Neuronal stem cell (in vitro differentiated cells): ENCODE measurements around the gene DUS3L.

ENCODE experiments used
- DNase-seq: peaks from one replicate; pipeline ENCODE4 v3.0.0-alpha.2; 2013; ENCODE audit warnings: low spot score
- H2AFZ ChIP-seq: one replicate; pipeline ENCODE4 v1.6.1; 2013; ENCODE audit warnings: mild to moderate bottlenecking, low read length, inconsistent platforms
- H2AK5ac ChIP-seq: 2 replicates; pipeline ENCODE4 v1.6.1; 2013; ENCODE audit warnings: low read depth, mild to moderate bottlenecking, inconsistent platforms, low read length, moderate library complexity, mixed read lengths
- H2BK120ac ChIP-seq: 2 replicates; pipeline ENCODE4 v1.6.1; 2013; ENCODE audit warnings: low read depth, mild to moderate bottlenecking, inconsistent platforms, low read length, moderate library complexity, mixed read lengths
- H2BK12ac ChIP-seq: one replicate; pipeline ENCODE4 v1.6.1; 2013; ENCODE audit warnings: low read length, inconsistent platforms
- H2BK15ac ChIP-seq: 2 replicates; pipeline ENCODE4 v1.6.1; 2013; ENCODE audit warnings: mild to moderate bottlenecking, low read length, inconsistent platforms, mixed read lengths
- H2BK5ac ChIP-seq: one replicate; pipeline ENCODE4 v1.6.1; 2013; ENCODE audit warnings: inconsistent platforms, mild to moderate bottlenecking, low read length, moderate library complexity
- H3K14ac ChIP-seq: one replicate; pipeline ENCODE4 v1.6.1; 2013; ENCODE audit warnings: low read length, inconsistent platforms
- H3K18ac ChIP-seq: 2 replicates; pipeline ENCODE4 v1.6.1; 2013; ENCODE audit warnings: low read length, inconsistent platforms
- H3K23ac ChIP-seq: 2 replicates; pipeline ENCODE4 v1.6.1; 2013; ENCODE audit warnings: low read depth, mild to moderate bottlenecking, mixed read lengths, low read length, inconsistent platforms; ENCODE audit not compliant: poor library complexity
- H3K27ac ChIP-seq: replicated peaks from 3 replicates; pipeline ENCODE4 v1.5.1; 2013; ENCODE audit warnings: low read length, inconsistent platforms
- H3K27me3 ChIP-seq, 3 experiments: 2 replicates each; pipeline ENCODE4 v1.6.1; 2013; ENCODE audit warnings: low read length in 3 of 3, mild to moderate bottlenecking in 2 of 3, inconsistent platforms in 1 of 3, low read depth in 1 of 3, mixed read lengths in 1 of 3, moderate library complexity in 1 of 3; ENCODE audit not compliant: control insufficient read depth in 3 of 3, insufficient read depth in 3 of 3
- H3K36me3 ChIP-seq, 2 donors: replicated peaks in 1 of 2; 2 replicates each; pipeline ENCODE4 v1.6.1; 2013; ENCODE audit warnings: low read length in 2 of 2; ENCODE audit not compliant: control insufficient read depth in 2 of 2, insufficient read depth in 2 of 2
- H3K4ac ChIP-seq: 2 replicates; pipeline ENCODE4 v1.6.1; 2013; ENCODE audit warnings: inconsistent platforms, mild to moderate bottlenecking, low read length, moderate library complexity
- H3K4me1 ChIP-seq, 2 donors: 1 replicate in 1 of 2; 2 replicates in 1 of 2; pipeline ENCODE4 v1.6.1; 2013; ENCODE audit warnings: low read length in 2 of 2, low read depth in 1 of 2; ENCODE audit not compliant: control insufficient read depth in 2 of 2, insufficient read depth in 1 of 2
- H3K4me2 ChIP-seq: one replicate; pipeline ENCODE4 v1.6.1; 2013; ENCODE audit warnings: mild to moderate bottlenecking, low read length, inconsistent platforms; ENCODE audit not compliant: insufficient read depth, poor library complexity, severe bottlenecking
- H3K4me3 ChIP-seq, 2 donors: 2 replicates each; pipeline ENCODE4 v1.5.1; 2013; ENCODE audit warnings: low read length in 2 of 2, mild to moderate bottlenecking in 2 of 2, inconsistent platforms in 1 of 2, moderate library complexity in 1 of 2
- H3K79me1 ChIP-seq: one replicate; pipeline ENCODE4 v1.6.1; 2013; ENCODE audit warnings: low read depth, mild to moderate bottlenecking, inconsistent platforms, low read length, moderate library complexity
- H3K9ac ChIP-seq: one replicate; pipeline ENCODE4 v1.6.1; 2013; ENCODE audit warnings: mild to moderate bottlenecking, low read depth, low read length, inconsistent platforms; ENCODE audit not compliant: poor library complexity
- H3K9me3 ChIP-seq, 2 donors: replicated peaks in 1 of 2; 2 replicates each; pipeline versions ENCODE3 to v1.6.1; 2013; ENCODE audit warnings: low read length in 2 of 2, mild to moderate bottlenecking in 2 of 2, inconsistent platforms in 1 of 2, low read depth in 1 of 2, mixed read lengths in 1 of 2, moderate library complexity in 1 of 2; ENCODE audit not compliant: control insufficient read depth in 2 of 2, insufficient read depth in 1 of 2
- H4K8ac ChIP-seq: one replicate; pipeline ENCODE4 v1.6.1; 2013; ENCODE audit warnings: low read depth, mild to moderate bottlenecking, inconsistent platforms, low read length, moderate library complexity
- H4K91ac ChIP-seq: one replicate; pipeline ENCODE4 v1.6.1; 2013; ENCODE audit warnings: low read length, low read depth, mild to moderate bottlenecking, inconsistent platforms; ENCODE audit not compliant: poor library complexity
- WGBS, 2 donors: extraction: QIAGEN DNeasy Blood & Tissue Kit; methylation state at CpG; one replicate each; pipeline ENCODE4 v1.1.7; 2013; ENCODE audit warnings: missing lambda C conversion rate in 2 of 2, mixed read lengths in 1 of 2; ENCODE audit not compliant: insufficient read length in 2 of 2, insufficient replicate concordance in 1 of 2; ENCODE audit errors: extremely low coverage in 2 of 2; 5-methylcytosine and 5-hydroxymethylcytosine counted together

DUS3L gene

GRCh38 chr19:5811117-5811516 is 20.2 kb upstream of the DUS3L start:
- Histone ChIP-seq H3K23ac (no peak overlapping the region), H3K27ac (no peak overlapping the region), H2BK15ac (no peak overlapping the region), H2BK5ac (no peak overlapping the region), H2AFZ (no peak overlapping the region), H2BK120ac (no peak overlapping the region), H3K4me2 (no peak overlapping the region), H3K27me3 (peaks cover 0 to 2% (median 0%) of the 10 kb centered on the region in 3 experiments), H3K9me3 (no peaks in the 10 kb centered on the region), H3K36me3 (no peaks in the 10 kb centered on the region), H3K79me1 (peaks cover 2% of the 10 kb centered on the region), H3K4me1 (peaks cover 2 to 7% of the 10 kb centered on the region in 2 donors), H3K9ac (no peak overlapping the region), H4K8ac (no peak overlapping the region), H2BK12ac (no peak overlapping the region), H4K91ac (no peak overlapping the region), H3K4me3 (no peak overlapping the region), H2AK5ac (no peak overlapping the region), H3K18ac (no peak overlapping the region), H3K4ac (no peak overlapping the region), H3K14ac (no peak overlapping the region)
- WGBS, 2 donors = no CpG with 5 or more reads among the region's 4 CpGs
- DNase-seq = no peak

- H4K91ac ChIP-seq = no peak overlapping the region
- no CpG with 5 or more reads among the region's 10 CpGs for WGBS, 2 donors
- no peak overlapping the region for H2BK5ac ChIP-seq
- peaks cover 4% of the 10 kb centered on the region for H3K79me1 ChIP-seq
- H2BK12ac ChIP-seq = no peak overlapping the region
- H3K14ac ChIP-seq = no peak overlapping the region
- DNase-seq = no peak
- no peak overlapping the region for H2AK5ac ChIP-seq
- no peak overlapping the region for H3K23ac ChIP-seq
- H3K27ac ChIP-seq = no peak overlapping the region
- H2BK120ac ChIP-seq = no peak overlapping the region
- no peak overlapping the region for H2AFZ ChIP-seq
- H3K4ac ChIP-seq = no peak overlapping the region
- no peak overlapping the region for H3K4me3 ChIP-seq
- H3K4me2 ChIP-seq = no peak overlapping the region
- H3K9ac ChIP-seq = no peak overlapping the region
- no peaks in the 10 kb centered on the region for H3K36me3 ChIP-seq
- peaks cover 5 to 8% of the 10 kb centered on the region in 2 donors for H3K4me1 ChIP-seq
- H4K8ac ChIP-seq = no peak overlapping the region
- peaks cover 0 to 12% (median 7%) of the 10 kb centered on the region in 3 experiments for H3K27me3 ChIP-seq
- no peaks in the 10 kb centered on the region for H3K9me3 ChIP-seq
- H3K18ac ChIP-seq = no peak overlapping the region
- H2BK15ac ChIP-seq = no peak overlapping the region
Observed at GRCh38 chr19:5809469-5809868, 18.5 kb upstream of the DUS3L start.

DNA sequence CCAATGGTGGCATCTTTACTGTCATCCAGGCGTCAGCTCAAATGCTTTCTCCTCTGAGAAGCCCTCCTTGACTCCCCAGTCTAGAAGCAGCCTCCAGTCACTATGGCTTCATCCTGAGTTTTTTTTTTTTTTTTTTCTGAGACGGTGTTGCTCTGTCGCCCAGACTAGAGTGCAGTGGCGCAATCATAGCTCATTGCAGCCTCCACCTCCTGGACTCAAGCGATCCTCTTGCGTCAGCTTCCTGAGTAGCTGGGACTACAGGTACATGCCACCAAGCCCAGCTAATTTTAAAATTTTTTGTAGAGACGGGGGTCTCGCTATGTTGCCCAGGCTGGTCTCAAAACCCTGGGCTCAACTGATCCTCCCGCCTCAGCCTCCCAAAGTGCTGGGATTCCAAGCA is 18.1 kb upstream of the DUS3L start:
- Histone ChIP-seq H2AFZ (no peak overlapping the region), H3K23ac (no peak overlapping the region), H3K36me3 (no peaks in the 10 kb centered on the region), H2BK120ac (no peak overlapping the region), H2BK5ac (no peak overlapping the region), H3K14ac (no peak overlapping the region), H3K4me1 (peaks cover 8% of the 10 kb centered on the region in 2 donors), H4K8ac (no peak overlapping the region), H2AK5ac (no peak overlapping the region), H3K18ac (no peak overlapping the region), H3K4ac (no peak overlapping the region), H2BK12ac (no peak overlapping the region), H3K79me1 (peaks cover 4% of the 10 kb centered on the region), H3K4me3 (no peak overlapping the region), H2BK15ac (no peak overlapping the region), H3K27ac (no peak overlapping the region), H3K4me2 (no peak overlapping the region), H3K9ac (no peak overlapping the region), H3K9me3 (no peaks in the 10 kb centered on the region), H4K91ac (no peak overlapping the region), H3K27me3 (peaks cover 0 to 13% (median 8%) of the 10 kb centered on the region in 3 experiments)
- no CpG with 5 or more reads among the region's 9 CpGs for WGBS, 2 donors
- DNase-seq = no peak

- Histone ChIP-seq H3K14ac (no peak overlapping the region), H3K4me3 (no peak overlapping the region), H3K79me1 (peaks cover 4% of the 10 kb centered on the region), H3K9me3 (peaks cover 0 to 5% of the 10 kb centered on the region in 2 donors), H3K4me1 (peaks cover 11 to 14% of the 10 kb centered on the region in 2 donors), H3K27me3 (peaks cover 0 to 13% (median 12%) of the 10 kb centered on the region in 3 experiments), H3K36me3 (no peaks in the 10 kb centered on the region), H3K4ac (no peak overlapping the region), H2BK15ac (no peak overlapping the region), H4K91ac (no peak overlapping the region), H3K4me2 (no peak overlapping the region), H3K23ac (no peak overlapping the region), H3K27ac (no peak overlapping the region), H3K18ac (no peak overlapping the region), H2BK12ac (no peak overlapping the region), H2AK5ac (no peak overlapping the region), H2BK5ac (no peak overlapping the region), H2AFZ (no peak overlapping the region), H3K9ac (no peak overlapping the region), H2BK120ac (no peak overlapping the region), H4K8ac (no peak overlapping the region)
- no peak for DNase-seq
- no CpG with 5 or more reads among the region's 21 CpGs for WGBS, 2 donors
Observed at GRCh38 chr19:5808120-5808816, 17.3 kb upstream of the DUS3L start.
